Tibial artery (tissue), 4 donors: ENCODE results near the gene RBMS2.

ENCODE experiments used
- DNase-seq, 2 donors: peaks; one replicate each; pipeline ENCODE4 v3.0.0-alpha.2; 2019
- H3K27ac ChIP-seq, 2 donors: fragments of 200-600 bp; sonication (generic) in 1 of 2; 1 replicate in 1 of 2; 2 replicates in 1 of 2; pipeline ENCODE4 v1.5.1; 2018 to 2019; ENCODE audit warnings: mild to moderate bottlenecking in 1 of 2
- H3K27me3 ChIP-seq, 2 donors: fragments of 200-600 bp; sonication (generic) in 1 of 2; one replicate each; pipeline versions ENCODE4 v1.5.1 to v1.6.0; 2016 to 2019
- H3K36me3 ChIP-seq, 3 donors: fragments of 200-600 bp; sonication (generic) in 2 of 3; one replicate each; pipeline ENCODE4 v1.5.1; 2016 to 2019; ENCODE audit warnings: mild to moderate bottlenecking in 2 of 3
- H3K4me1 ChIP-seq, 4 donors: fragments of 200-600 bp; sonication (generic) in 2 of 4; 1 replicate in 3 of 4; 2 replicates in 1 of 4; pipeline ENCODE4 v1.5.1; 2016 to 2019
- H3K4me3 ChIP-seq, 2 donors: fragments of 200-600 bp; sonication (generic) in 1 of 2; 1 replicate in 1 of 2; 2 replicates in 1 of 2; pipeline ENCODE4 v1.5.1; 2018 to 2019; ENCODE audit warnings: mild to moderate bottlenecking in 2 of 2
- H3K9me3 ChIP-seq, 3 donors: fragments of 200-600 bp; sonication (generic) in 1 of 3; one replicate each; pipeline ENCODE4 v1.5.1; 2016 to 2019
- CTCF ChIP-seq, 2 experiments: fragments of 200-600 bp in 1 of 2; fragments of 450-650 bp in 1 of 2; IDR thresholded peaks; one replicate each; pipeline ENCODE4 v1.5.1; 2017 to 2019; ENCODE audit warnings: antibody characterized with exemption in 2 of 2, mild to moderate bottlenecking in 1 of 2, moderate library complexity in 1 of 2
- intact Hi-C: fragments of 100-400 bp; cut with DNase I; formaldehyde crosslinking; loops from one replicate; pipeline ENCODE4 v1.15.0; 2023; ENCODE audit warnings: low total_unique reads

RBMS2 gene

GRCh38 chr12:56635806-56636674 is 114.4 kb downstream of the RBMS2 start:
- Histone ChIP-seq H3K27me3 (no peaks in the 10 kb centered on the region), H3K27ac (peak overlapping the region; percentile 88 to 92), H3K9me3 (no peaks in the 10 kb centered on the region), H3K4me3 (peak overlapping the region; percentile 63 to 86), H3K4me1 (peaks cover 0 to 41% (median 38%) of the 10 kb centered on the region in 4 donors), H3K36me3 (peaks cover 34 to 36% (median 34%) of the 10 kb centered on the region in 3 donors)
- peak; percentile 95 to 98 for DNase-seq
- intact Hi-C loops, result loop anchor here (2.0 kb wide), 1 partner anchor 113 kb away; no protein-coding TSS in a partner anchor
- no peak for TF ChIP-seq CTCF (IDR thresholded peaks at IDR 0.05)

DNA sequence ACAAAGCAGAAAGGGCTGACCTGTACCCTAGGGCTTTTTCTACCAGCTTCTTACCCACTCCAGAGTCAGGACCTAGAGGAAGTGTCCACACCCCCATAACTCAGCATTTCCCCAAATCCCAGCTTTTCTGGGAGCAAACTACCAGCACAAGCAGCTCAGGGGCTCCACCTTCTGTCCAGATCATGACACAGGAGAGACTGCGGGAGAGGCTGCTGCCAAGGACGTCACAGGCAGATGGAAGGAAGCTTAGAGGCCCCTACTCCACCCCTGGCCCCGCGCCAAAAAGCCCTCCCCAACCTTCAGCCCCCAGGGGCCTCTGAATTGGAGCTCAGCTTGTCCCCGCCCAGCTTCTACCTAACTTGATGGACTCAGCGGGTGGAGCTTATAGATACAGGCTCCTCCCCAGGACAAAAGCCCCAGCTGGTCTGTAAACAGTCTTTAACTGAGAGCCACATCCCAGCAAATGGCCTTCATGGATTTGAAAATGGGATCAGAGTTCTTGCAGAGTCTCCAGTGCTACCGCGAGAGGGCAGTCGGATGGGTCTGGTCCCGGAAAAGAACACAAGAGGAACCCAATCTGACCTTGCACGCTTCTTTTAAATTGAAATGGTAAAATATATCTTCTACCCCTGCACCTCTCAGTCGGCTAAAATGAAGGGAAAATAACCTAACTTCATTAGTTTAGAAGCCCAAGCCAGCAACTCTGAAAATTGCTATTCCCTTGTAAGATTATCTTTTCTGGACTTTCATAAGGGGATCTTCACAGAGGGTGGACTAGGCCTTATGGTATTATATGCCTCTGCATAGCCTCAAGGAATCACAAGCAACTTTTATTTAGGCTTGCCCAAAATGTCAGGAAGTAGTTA is 115.3 kb downstream of the RBMS2 start:
- Histone ChIP-seq H3K27me3 (no peaks in the 10 kb centered on the region), H3K4me1 (peaks cover 0 to 32% (median 30%) of the 10 kb centered on the region in 4 donors), H3K27ac (peak overlapping the region; percentile 88 to 92), H3K4me3 (peak overlapping the region; percentile 63 to 86), H3K36me3 (peaks cover 42 to 44% (median 43%) of the 10 kb centered on the region in 3 donors), H3K9me3 (no peaks in the 10 kb centered on the region)
- TF ChIP-seq CTCF (IDR thresholded peaks at IDR 0.05), result peak; percentile 42 to 50
- intact Hi-C loops, result loop anchor here (2.0 kb wide), 1 partner anchor 114 kb away; no protein-coding TSS in a partner anchor
- peak; percentile 100 for DNase-seq

DNA sequence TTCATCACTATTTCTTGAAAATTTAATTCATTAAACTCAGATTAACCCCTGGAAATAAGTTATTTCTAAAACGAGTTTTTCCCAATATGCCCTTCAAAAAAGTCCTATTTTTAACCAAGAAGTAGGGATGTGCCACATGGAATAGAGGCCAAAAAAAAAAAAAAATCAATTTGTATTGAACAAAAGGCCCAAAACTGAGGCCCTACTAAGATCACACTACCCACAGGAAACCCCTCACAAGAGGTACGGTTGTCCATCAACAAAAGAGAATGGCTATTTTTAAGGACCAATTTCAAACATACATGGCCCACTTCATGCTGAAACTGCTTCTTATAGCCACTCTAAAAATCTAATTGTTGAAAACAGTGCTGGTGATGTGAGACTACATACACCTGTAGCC is 116.0 kb downstream of the RBMS2 start:
- H3K4me3 ChIP-seq, result no peak overlapping the region
- H3K27ac ChIP-seq, result peak overlapping the region; percentile 88 to 92
- H3K9me3 ChIP-seq, result no peaks in the 10 kb centered on the region
- TF ChIP-seq CTCF (IDR thresholded peaks at IDR 0.05), result no peak
- peaks cover 0 to 25% (median 23%) of the 10 kb centered on the region in 4 donors for H3K4me1 ChIP-seq
- H3K36me3 ChIP-seq, result peaks cover 49 to 51% (median 50%) of the 10 kb centered on the region in 3 donors
- no peak for DNase-seq
- no peaks in the 10 kb centered on the region for H3K27me3 ChIP-seq
- intact Hi-C loops, result loop anchor here (2.0 kb wide), 1 partner anchor 115 kb away; no protein-coding TSS in a partner anchor

DNA sequence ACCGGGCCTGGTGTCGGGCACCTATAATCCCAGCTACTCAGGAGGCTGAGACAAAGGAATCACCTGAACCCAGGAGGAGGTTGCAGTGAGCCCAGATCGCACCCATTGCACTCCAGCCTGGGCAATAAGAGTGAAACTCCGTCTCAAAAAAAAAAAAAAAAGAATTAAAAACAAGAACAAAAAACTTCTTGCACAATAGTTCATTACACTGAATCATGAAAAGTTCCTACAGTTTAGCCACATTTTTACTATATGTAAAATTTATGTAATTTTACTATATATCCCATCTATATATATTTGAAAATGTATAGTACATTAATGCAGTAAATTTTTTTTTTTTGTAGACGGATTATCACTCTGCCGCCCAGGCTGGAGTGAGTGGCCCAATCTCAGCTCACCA is 119.6 kb downstream of the RBMS2 start:
- intact Hi-C loops, result loop anchor here (10.0 kb wide), 1 partner anchor 84 kb away; the partner anchor contains the start of gene NACA
- H3K27ac ChIP-seq, result no peak overlapping the region
- H3K4me3 ChIP-seq, result no peak overlapping the region
- H3K36me3 ChIP-seq, result peaks cover 67 to 70% (median 67%) of the 10 kb centered on the region in 3 donors
- no peaks in the 10 kb centered on the region for H3K27me3 ChIP-seq
- no peak for DNase-seq
- no peak for TF ChIP-seq CTCF (IDR thresholded peaks at IDR 0.05)
- peaks cover 0 to 26% (median 20%) of the 10 kb centered on the region in 4 donors for H3K4me1 ChIP-seq
- H3K9me3 ChIP-seq, result no peaks in the 10 kb centered on the region

DNA sequence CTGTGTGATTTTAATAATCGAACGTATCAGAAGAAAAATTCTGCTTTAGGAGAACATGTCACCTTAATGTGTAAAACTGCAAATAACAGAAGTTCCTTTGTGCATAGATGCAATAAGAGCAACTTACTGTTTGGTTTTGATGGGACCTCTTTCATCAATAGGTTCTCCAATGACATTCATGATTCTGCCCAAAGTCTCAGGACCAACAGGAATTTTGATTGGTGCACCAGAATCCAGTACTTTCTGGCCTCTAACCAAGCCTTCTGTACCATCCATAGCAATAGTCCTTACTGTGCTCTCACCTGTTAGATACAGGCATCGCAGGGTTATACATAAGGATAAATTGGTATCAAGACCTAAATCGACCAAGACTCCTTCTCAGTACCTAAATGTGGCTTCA is 123.0 kb downstream of the RBMS2 start:
- H3K4me3 ChIP-seq, result peak overlapping the region; percentile 87 to 96
- peaks cover 45 to 48% (median 47%) of the 10 kb centered on the region in 3 donors for H3K36me3 ChIP-seq
- intact Hi-C loops, result loop anchor here (5.0 to 10.0 kb wide), 2 partner anchors 43 to 80 kb away; partner anchors contain the start of genes NACA and PTGES3
- H3K4me1 ChIP-seq, result peaks cover 0 to 24% (median 20%) of the 10 kb centered on the region in 4 donors
- TF ChIP-seq CTCF (IDR thresholded peaks at IDR 0.05), result no peak
- no peaks in the 10 kb centered on the region for H3K9me3 ChIP-seq
- no peaks in the 10 kb centered on the region for H3K27me3 ChIP-seq
- no peak for DNase-seq
- H3K27ac ChIP-seq, result peak overlapping the region; percentile 91 to 96
